KG1 (cell line): Measurements from ENCODE around the gene SRCAP.
A peak's percentile ranks its signal among the peaks of the same experiment; 100 is the strongest.

ENCODE experiments used
- DNase-seq: peaks from one replicate; lab custom pipeline; 2025; lab: John Stamatoyannopoulos, UW

Gene SRCAP

DNA sequence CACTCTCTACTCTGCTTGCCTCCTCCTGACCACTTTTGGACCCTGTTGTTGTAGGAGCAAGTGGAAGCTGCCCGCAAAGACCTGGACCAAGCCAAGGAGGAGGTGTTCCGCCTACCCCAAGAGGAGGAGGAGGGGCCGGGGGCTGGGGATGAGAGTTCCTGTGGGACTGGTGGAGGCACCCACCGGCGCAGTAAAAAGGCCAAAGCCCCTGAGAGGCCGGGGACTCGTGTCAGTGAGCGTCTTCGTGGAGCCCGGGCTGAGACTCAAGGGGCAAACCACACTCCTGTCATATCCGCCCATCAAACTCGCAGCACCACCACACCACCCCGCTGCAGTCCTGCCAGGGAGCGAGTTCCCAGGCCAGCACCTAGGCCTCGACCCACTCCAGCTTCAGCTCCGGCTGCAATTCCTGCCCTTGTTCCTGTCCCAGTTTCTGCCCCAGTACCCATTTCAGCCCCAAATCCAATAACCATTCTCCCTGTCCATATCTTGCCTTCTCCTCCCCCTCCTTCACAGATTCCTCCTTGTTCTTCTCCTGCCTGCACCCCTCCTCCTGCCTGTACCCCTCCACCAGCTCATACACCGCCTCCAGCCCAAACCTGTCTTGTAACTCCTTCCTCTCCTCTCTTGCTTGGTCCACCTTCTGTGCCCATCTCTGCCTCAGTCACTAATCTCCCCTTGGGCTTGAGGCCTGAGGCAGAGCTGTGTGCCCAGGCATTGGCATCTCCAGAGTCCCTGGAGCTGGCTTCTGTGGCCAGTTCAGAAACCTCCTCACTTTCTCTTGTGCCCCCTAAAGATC is 38.2 kb downstream of the SRCAP start:
- DNase-seq = no peak

DNA sequence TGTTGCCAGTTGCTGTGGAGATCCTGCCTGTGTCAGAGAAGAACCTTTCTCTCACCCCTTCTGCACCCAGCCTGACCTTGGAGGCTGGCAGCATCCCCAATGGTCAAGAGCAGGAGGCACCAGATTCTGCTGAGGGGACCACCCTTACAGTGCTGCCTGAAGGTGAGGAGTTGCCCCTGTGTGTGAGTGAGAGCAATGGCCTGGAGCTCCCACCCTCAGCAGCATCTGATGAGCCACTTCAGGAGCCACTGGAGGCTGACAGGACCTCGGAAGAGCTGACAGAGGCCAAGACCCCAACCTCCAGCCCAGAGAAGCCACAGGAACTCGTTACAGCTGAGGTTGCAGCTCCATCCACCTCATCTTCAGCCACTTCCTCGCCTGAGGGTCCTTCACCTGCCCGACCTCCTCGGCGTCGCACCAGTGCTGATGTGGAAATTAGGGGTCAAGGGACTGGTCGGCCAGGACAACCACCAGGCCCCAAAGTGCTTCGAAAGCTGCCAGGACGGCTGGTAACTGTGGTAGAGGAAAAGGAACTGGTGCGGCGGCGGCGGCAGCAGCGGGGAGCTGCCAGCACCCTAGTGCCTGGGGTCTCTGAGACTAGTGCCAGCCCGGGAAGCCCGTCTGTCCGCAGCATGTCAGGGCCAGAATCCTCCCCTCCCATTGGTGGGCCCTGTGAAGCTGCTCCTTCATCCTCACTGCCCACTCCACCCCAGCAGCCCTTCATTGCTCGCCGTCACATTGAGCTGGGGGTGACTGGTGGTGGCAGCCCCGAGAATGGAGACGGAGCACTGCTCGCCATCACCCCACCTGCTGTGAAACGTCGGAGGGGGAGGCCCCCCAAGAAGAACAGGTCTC is 39.0 kb downstream of the SRCAP start:
- no peak for DNase-seq

DNA sequence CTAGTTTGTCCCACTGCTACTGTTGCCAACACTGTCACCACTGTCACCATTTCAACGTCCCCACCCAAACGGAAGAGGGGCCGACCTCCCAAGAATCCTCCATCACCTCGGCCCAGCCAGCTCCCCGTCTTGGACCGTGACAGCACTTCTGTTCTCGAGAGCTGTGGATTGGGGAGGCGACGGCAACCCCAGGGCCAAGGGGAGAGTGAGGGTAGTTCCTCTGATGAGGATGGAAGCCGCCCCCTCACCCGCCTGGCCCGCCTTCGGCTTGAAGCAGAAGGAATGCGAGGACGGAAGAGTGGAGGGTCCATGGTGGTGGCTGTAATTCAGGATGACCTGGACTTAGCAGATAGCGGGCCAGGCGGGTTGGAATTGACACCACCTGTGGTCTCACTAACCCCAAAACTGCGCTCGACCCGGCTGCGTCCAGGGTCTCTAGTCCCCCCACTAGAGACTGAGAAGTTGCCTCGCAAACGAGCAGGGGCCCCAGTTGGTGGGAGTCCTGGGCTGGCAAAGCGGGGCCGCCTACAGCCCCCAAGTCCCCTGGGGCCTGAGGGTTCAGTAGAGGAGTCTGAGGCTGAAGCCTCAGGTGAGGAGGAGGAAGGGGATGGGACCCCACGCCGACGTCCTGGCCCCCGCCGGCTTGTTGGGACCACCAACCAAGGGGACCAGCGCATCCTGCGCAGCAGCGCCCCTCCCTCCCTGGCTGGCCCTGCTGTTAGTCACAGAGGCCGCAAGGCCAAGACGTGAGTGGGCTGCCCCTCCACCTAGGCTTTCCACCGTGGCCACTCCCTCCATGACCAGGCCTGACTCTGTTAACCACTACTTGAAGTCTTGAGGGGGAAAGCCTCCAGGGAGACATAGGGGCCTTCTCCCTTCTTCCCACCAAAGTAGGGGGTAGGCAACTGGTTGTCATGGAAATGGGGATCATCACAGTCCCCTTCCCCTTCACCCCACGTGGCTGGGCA is 40.3 kb downstream of the SRCAP start:
- no peak for DNase-seq

DNA sequence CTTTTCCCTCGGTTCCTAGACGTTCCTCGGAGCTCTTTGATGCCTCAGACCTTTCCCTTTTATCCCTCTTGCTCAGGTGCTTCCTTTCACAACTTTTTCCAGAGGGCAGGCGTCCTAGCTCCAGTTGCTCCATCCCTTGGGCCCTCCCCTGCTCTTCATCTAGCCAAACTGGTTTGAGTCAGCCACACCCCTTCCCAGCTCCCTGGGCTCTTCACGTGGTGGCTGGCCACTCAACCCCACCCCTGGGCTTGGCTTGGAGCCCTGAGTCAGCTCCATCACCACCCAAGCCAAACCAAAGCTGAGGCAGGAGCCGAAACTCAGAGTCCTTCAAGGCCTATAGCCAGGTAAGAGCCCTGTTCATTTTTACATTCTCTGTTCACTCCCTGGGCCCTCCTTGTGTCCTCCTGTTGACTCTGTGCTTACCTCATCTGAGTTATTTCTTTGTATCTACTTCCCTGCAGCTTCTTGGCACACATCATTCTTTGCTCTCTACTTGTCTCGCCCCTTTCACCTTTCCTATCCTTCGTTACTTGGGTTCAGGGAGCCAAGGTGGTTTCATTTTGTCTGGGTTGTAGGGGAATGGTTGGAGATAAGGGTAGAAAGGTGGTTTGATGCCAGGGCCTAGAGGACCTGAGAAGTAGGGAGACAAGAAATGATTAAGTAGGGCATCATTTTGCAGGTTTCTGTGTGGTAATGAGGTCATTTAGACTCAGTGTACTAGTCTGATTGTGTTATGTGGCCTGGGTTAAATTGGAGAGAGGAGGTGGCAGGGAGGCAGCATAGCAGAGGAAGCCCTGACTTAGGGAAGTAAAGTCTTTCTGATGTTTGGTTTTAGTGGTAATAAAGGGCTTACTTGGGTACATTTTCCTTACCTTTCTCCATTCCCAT is 41.6 kb downstream of the SRCAP start:
- DNase-seq = no peak

DNA sequence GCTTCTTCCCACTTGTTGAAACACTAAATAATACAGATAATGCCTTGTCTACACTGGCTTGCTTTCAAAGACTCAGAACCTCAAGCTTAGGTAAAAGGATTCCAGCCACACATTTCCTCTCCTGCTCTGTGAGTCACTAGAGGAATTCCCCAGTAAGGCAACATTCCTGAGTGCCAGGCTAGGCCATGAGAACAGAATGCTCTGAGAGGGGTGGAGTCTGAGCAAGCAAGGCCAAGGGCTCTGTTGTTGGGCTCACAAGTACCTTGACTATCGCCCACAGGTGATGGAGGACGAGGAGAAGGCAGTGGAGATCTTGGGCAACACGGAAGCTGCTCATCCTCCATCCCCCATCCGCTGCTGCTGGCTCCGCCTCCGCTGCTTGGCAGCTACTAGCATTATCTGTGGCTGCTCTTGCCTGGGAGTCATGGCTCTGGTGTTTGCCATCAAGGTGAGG is 42.5 kb downstream of the SRCAP start:
- DNase-seq = no peak

DNA sequence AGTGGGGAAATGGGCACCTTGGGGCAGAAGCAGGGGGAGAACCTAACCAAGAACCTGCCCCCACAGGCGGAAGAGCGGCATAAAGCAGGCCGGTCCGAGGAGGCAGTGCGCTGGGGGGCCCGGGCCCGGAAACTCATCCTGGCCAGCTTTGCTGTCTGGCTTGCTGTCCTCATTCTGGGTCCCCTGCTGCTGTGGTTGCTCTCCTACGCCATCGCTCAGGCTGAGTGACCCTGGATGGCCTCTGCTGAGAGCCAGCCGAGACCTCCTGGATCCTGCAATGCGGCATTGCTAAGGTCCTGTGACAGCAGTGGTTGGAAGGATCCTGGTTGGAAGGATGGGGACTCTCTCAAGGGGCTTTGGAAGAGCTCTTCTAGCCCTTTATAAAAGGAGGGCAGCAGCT is 44.7 kb downstream of the SRCAP start:
- no peak for DNase-seq

DNA sequence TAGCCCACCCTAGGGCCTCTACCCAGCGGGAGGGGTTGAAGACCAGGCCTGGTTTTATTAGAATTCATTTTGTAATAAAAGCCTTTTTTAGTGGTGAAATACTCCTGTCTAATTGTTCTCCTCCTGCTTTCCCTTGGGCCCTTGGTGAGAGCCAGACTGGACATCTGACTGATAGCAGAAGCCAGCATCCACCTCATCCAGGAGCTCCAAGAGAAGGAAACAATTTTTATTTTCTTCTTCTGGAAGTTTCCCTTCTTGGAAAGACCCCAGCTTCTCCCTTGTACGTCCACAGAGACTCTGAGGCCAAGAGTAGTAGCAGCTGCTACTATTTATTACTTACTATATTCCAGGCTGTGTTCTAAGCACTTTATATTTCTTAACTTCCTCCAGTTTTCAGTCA is 45.2 kb downstream of the SRCAP start:
- DNase-seq = no peak

DNA sequence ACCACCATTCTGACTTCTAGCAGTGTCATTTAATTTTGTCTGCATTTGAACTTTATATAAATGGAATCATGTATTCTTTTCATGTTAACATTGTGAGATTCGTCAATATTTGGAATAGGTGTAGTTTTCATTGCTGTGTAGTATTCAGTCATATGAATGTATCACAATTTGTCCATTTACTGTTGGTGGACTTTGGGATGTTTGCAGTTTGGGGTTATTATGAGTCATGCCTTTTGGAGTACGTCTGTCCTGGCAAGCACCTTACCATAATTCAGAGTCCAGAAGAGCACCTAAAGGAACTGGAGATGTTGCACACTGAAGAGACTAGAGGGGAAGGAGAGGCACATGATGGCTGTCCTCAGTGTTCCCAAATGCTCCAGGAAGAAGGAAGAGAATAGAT is 46.1 kb downstream of the SRCAP start:
- DNase-seq = no peak

DNA sequence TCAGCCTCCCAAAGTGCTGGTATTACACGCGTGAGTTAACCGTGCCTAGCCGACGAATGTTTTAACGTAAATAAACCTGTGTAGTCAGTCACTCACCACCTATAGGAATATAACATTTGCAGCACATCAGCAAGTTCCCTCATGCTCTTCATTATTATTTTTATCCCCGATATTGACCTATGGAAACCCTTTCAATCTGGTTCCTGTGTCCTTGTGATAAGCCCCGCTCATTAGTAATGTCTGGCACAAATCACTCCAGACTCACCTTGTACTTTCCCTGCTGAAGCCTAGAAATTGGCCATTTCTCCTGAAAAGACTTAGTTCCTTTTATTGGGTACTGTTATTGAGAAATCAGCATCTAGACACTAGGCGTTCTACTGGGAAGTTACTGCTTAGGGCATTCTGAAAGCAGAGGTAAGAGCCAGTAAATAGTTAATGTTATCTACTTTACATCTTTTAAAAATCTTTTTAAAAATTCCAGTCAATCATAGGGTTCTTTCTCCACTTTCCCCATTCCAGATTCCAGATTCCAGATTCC is 47.7 kb downstream of the SRCAP start:
- no peak for DNase-seq

DNA sequence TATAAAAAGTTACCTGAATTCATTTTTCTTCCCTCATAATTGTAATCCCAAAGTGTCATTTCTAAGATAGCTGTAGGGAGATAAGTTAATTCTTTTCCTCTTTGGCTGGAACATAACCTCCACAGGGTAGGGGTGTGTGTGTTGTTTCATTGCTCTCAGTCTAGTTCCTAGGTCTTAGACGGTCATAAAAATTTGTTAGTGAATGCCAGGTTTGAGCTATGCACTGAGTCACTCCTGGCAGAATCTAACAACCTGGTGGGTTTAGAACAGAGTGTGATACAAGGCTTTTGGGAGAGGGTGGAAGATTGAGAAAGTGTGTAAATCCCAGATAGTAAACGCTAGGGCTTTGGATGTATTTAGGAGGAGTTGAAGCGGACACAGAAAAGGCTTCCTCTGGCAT is 48.4 kb downstream of the SRCAP start:
- no peak for DNase-seq

DNA sequence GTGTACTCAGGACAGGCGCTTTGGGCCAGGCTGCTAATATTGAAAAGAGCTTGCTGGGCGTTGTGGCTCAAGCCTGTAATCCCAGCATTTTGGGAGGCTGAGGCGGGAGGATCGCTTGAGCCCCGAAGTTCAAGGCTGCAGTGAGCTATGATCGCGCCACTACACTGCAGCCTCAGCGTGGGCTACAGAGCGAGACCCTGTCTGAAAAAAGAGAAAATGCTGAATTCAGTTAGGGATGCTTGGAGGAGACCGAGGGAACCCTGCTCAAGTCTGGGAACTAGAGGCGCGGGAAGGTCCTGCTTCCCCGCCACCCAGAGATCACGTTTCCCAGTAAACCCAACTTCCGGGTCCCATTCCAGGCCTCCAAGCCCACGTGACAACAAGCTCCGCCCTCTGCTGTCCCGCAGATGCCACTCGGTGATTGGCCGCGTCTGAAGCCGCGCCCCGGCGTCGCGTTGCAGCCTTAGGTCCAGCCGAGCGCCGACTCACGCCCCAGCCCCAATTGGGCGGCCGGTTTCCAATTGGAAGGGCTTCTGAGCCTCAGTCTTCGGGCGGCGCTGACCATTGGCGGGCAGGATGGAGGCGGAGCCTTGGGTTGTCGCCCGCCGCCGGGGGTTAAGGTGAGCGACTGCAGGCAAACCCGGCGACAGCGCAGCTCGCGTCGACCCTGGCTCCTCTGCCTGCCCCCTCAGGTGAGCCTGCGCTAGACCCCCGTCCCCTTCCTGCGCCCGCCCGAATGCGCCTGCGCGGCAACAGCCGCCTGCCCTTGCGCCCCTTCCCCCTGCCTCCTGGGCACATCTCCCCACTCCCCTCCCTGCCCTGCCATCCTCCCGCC is 49.0 kb downstream of the SRCAP start, which contains the start of gene PHKG2:
Gene PHKG2 (plus strand): TSS at position 627 of the 835 bp plus-strand sequence. CDS start 396 bp downstream, outside the sequence.
- peak; percentile 97 for DNase-seq

DNA sequence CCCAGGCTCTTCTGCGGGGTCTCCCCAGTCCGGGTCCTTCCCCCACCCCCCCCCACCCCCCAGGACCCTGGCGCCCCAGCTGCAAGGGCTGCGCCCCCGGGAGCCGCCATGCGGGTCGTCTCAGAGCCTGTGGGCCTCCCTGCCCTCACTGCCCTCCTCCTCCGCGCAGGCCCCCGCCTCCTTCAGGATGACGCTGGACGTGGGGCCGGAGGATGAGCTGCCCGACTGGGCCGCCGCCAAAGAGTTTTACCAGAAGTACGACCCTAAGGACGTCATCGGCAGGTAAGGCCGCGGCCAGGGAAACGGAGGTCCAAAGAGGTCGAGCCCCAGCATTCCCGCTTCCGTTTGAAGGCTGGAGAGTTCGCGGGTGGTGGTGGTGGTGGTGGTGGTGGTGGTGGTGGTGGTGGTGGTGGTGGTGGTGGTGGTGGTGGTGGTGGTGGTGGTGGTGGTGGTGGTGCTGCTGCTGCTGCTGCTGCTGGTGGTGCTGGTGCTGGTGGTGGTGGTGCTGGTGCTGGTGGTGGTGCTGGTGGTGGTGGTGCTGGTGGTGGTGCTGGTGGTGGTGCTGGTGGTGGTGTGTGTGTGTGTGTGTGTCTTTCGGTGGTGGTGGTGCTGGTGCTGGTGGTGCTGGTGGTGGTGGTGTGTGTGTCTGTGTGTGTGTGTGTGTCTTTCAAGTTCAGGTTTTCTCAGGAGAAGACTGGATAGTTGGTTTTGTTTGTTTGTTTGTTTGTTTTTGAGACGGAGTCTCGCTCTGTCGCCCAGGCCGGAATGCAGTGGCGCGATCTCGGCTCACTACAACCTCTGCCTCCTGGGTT is 49.9 kb downstream of the SRCAP start:
- no peak for DNase-seq

DNA sequence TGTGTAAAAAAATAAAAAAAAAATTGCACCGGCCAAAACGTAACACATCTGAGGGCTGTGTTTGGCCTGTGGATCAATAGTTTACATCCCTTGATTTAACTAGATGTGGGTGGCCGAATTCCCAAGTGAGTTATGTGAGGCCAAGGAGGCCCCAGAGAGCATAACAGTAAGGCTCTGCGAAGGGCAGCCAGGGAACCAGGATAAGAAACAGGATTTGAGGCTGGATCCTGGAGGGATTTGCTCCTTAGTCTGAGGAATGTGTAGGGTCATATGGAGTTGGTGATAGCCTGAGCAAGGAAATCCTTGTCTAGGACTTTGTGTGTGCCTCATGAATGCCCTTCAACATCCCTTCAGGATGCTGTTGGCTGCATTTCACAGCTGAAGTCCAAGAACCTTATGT is 51.2 kb downstream of the SRCAP start:
- DNase-seq = no peak

DNA sequence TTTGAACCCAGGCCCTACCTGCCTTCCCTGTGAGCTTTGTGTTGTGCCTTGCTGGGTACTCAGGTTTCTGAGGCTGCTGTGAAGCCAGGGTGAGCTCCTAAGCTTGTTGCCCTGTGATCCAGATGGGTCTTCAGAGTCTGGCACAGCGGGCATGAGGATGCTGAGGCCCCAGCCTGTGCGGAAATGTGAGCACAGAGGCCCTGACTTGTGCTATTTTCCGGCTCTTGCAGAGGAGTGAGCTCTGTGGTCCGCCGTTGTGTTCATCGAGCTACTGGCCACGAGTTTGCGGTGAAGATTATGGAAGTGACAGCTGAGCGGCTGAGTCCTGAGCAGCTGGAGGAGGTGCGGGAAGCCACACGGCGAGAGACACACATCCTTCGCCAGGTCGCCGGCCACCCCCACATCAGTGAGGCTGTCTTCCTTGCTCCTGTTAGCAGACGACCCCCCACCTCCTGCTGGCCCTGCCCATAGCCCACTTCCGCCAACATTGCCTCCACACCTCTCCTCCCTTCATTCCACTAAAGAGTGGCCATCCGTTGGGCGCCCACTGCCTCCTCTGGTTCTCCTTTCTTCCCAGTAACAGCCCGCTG is 52.0 kb downstream of the SRCAP start:
- no peak for DNase-seq

DNA sequence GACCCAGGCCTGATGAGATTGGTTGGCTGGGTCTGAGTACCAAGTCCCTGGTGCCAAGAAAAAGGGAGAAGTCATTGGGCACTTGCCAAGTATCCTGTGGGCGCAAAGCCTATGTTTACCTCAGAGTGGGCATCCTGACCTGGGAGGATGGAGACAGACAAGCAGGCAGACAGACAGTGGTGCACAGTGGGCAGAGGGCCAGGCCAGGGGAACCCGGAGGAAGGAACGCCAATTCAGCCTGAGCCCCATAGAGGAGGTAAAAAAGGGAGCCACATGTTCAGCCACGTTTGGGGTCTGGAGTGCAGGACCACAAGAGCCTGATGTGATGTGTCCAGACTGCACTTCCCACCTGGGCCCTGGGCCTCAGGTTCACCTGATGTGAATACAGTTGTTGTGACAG is 54.6 kb downstream of the SRCAP start:
- DNase-seq = no peak

DNA sequence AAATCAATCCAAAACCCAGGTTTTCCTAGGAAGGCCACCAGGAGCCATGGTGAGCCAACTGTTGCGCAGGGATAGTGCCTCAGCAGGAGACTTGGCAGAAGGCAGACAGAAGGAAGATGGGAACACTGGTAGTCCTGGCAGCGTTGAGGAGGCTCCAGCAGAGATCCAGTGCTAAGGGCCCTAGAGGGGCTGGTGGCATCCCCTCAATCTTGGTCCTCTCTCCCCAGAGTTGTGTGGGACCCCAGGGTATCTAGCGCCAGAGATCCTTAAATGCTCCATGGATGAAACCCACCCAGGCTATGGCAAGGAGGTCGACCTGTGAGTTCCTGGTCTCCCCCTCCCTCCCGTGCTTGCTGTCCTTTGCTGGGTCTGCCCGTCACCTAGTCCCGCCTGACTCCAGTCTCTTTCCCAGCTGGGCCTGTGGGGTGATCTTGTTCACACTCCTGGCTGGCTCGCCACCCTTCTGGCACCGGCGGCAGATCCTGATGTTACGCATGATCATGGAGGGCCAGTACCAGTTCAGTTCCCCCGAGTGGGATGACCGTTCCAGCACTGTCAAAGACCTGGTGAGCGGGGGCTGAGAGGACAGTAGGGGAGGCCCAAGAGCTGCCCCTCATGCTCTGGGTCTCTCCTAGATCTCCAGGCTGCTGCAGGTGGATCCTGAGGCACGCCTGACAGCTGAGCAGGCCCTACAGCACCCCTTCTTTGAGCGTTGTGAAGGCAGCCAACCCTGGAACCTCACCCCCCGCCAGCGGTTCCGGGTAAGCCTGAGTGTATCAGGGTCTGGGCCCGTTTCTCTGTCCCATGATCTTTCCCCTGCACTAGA is 57.2 kb downstream of the SRCAP start:
- DNase-seq = no peak

DNA sequence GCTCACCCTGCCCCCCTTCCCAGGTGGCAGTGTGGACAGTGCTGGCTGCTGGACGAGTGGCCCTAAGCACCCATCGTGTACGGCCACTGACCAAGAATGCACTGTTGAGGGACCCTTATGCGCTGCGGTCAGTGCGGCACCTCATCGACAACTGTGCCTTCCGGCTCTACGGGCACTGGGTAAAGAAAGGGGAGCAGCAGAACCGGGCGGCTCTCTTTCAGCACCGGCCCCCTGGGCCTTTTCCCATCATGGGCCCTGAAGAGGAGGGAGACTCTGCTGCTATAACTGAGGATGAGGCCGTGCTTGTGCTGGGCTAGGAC is 57.8 kb downstream of the SRCAP start:
- no peak for DNase-seq

DNA sequence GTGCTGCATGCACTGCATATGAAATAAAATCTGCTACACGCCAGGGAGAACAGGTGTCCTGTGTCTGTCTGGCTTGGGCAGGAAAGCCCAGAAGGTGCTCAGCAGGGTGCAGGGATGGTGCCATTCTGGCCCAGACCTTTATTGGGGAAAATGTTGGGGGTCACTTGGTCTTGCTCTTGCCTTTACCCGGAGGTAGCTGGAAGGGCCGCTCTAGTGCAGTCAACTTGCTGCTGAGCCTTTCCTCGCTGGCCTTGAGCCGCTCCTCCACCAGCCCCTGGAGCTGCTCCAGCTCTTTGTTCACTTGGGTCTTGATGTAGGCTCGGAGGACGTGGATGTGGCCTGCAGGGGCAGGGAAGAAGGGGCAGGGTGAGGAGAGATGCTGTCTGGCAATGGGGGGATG is 58.3 kb downstream of the SRCAP start:
- no peak for DNase-seq
